OCI-LY3 (cell line): Measurements from ENCODE around the gene EFHC1.

Experiments
- H2AFZ ChIP-seq: fragments of 200-600, 300-600 bp; shearing (Covaris generic); 2 replicates; pipeline ENCODE4 v1.6.0; 2014; ENCODE audit warnings: antibody characterized with exemption, low read depth, low read length
- H3K27ac ChIP-seq: fragments of 200-600, 300-600 bp; sonication (generic); 2 replicates; pipeline ENCODE4 v1.5.1; 2014; ENCODE audit warnings: mild to moderate bottlenecking, low read length, moderate library complexity, mixed read lengths
- H3K27me3 ChIP-seq: fragments of 200-600, 300-600 bp; sonication (generic); 2 replicates; pipeline ENCODE4 v1.6.1; 2014; ENCODE audit warnings: low read depth, low read length, mixed read lengths
- H3K36me3 ChIP-seq: fragments of 200-600, 300-600 bp; sonication (generic); replicated peaks from 2 replicates; pipeline ENCODE3; 2014; ENCODE audit warnings: low read depth, low read length, mixed read lengths
- H3K4me1 ChIP-seq: fragments of 300-600, 200-600 bp; sonication (generic); 2 replicates; pipeline ENCODE4 v1.6.1; 2014; ENCODE audit warnings: low read length, mixed read lengths
- H3K4me2 ChIP-seq: fragments of 200-600, 300-600 bp; sonication (generic); 2 replicates; pipeline ENCODE4 v1.6.1; 2014; ENCODE audit warnings: low read length, mixed read lengths
- H3K4me3 ChIP-seq: fragments of 300-600, 200-600 bp; sonication (generic); 2 replicates; pipeline ENCODE4 v1.5.1; 2014; ENCODE audit warnings: antibody characterized with exemption, mild to moderate bottlenecking, low read length, moderate library complexity
- H3K79me2 ChIP-seq: fragments of 300-600, 200-600 bp; shearing (Covaris generic); 2 replicates; pipeline ENCODE4 v1.6.1; 2014; ENCODE audit warnings: mild to moderate bottlenecking, low read length, mixed read lengths
- H3K9ac ChIP-seq: fragments of 300-600, 200-600 bp; shearing (Covaris generic); 2 replicates; pipeline ENCODE4 v1.6.0; 2014; ENCODE audit warnings: mild to moderate bottlenecking, low read length, moderate library complexity
- H3K9me3 ChIP-seq: fragments of 200-600, 300-600 bp; shearing (Covaris generic); 2 replicates; pipeline ENCODE4 v1.6.1; 2014; ENCODE audit warnings: low read length, mixed read lengths; ENCODE audit not compliant: insufficient read depth
- H4K20me1 ChIP-seq: fragments of 200-600, 300-600 bp; sonication (generic); 2 replicates; pipeline ENCODE4 v1.6.1; 2016; ENCODE audit warnings: low read length, mixed read lengths; ENCODE audit not compliant: insufficient read depth
- CTCF ChIP-seq: fragments of 200-600, 300-600 bp; sonication (generic); IDR thresholded peaks from 2 replicates; pipeline ENCODE4 v1.5.1; 2014; ENCODE audit warnings: antibody characterized with exemption, low read length, low read depth
- EZH2phosphoT487 ChIP-seq: fragments of 200-600 bp; shearing (Covaris generic); IDR thresholded peaks from 2 replicates; pipeline ENCODE4 v1.6.1; 2018; ENCODE audit warnings: antibody characterized with exemption, mixed run types, low read depth

The EFHC1 gene

GRCh38 chr6:52399511-52400312 lies 20.4 kb upstream of the EFHC1 start:
- Histone ChIP-seq H3K27me3 (0 out of 2 replicates have a peak, but pooled peaks cover 4% of the 10 kb centered on the region), H3K79me2 (no peaks in the 10 kb centered on the region), H2AFZ (no peak overlapping the region), H3K27ac (no peak overlapping the region), H4K20me1 (peaks cover 6% of the 10 kb centered on the region; the same call in 1 of the 2 replicates), H3K4me3 (no peak overlapping the region), H3K4me2 (0 out of 2 replicates have a peak overlapping the region, but pooled peaks have one; percentile 2), H3K9me3 (no peaks in the 10 kb centered on the region), H3K4me1 (peaks cover 36% of the 10 kb centered on the region), H3K9ac (no peak overlapping the region), H3K36me3 (peaks cover 23% of the 10 kb centered on the region)
- TF ChIP-seq CTCF (peak; percentile 98), EZH2phosphoT487 (no peak)

GRCh38 chr6:52400313-52401041 lies 19.7 kb upstream of the EFHC1 start:
- no peaks in the 10 kb centered on the region for H3K79me2 ChIP-seq
- no peak overlapping the region for H2AFZ ChIP-seq
- H3K4me3 ChIP-seq: no peak overlapping the region
- no peak overlapping the region for H3K27ac ChIP-seq
- no peaks in the 10 kb centered on the region for H3K9me3 ChIP-seq
- peaks cover 34% of the 10 kb centered on the region for H3K4me1 ChIP-seq
- H4K20me1 ChIP-seq: peaks cover 6% of the 10 kb centered on the region; the same call in 1 of the 2 replicates
- H3K36me3 ChIP-seq: peaks cover 30% of the 10 kb centered on the region
- 0 out of 2 replicates have a peak, but pooled peaks cover 4% of the 10 kb centered on the region for H3K27me3 ChIP-seq
- no peak for TF ChIP-seq CTCF
- TF ChIP-seq EZH2phosphoT487: no peak
- H3K9ac ChIP-seq: no peak overlapping the region
- no peak overlapping the region for H3K4me2 ChIP-seq

DNA sequence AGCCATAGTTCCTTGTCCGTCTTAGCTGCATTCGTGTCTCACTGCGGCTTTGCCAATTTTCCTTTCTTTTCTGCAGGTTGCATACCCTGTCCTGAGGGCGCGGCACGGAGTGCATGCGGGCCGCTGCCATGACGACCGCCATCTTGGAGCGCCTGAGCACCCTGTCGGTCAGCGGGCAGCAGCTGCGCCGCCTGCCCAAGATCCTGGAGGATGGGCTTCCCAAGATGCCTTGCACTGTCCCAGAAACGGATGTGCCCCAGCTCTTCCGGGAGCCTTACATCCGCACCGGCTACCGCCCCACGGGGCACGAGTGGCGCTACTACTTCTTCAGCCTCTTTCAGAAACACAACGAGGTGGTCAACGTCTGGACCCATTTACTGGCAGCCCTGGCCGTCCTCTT lies 17.1 kb upstream of the EFHC1 start:
- Histone ChIP-seq H3K27ac (no peak overlapping the region), H3K36me3 (peaks cover 25% of the 10 kb centered on the region), H2AFZ (no peak overlapping the region), H3K4me1 (peaks cover 15% of the 10 kb centered on the region), H3K4me3 (no peak overlapping the region), H3K9ac (no peak overlapping the region), H3K9me3 (no peaks in the 10 kb centered on the region), H3K79me2 (no peaks in the 10 kb centered on the region), H4K20me1 (peaks cover 3% of the 10 kb centered on the region; the same call in 1 of the 2 replicates), H3K27me3 (no peaks in the 10 kb centered on the region), H3K4me2 (no peak overlapping the region)
- no peak for TF ChIP-seq CTCF
- no peak for TF ChIP-seq EZH2phosphoT487

DNA sequence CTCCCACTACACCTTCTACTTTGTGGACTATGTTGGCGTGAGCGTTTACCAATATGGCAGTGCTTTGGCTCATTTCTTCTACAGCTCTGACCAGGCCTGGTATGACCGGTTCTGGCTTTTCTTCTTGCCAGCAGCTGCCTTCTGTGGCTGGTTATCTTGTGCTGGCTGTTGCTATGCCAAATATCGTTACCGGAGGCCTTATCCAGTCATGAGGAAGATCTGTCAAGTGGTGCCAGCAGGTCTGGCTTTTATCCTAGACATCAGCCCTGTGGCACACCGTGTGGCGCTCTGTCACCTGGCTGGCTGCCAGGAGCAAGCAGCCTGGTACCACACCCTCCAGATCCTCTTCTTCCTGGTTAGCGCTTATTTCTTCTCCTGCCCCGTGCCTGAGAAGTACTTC lies 16.5 kb upstream of the EFHC1 start:
- Histone ChIP-seq H2AFZ (no peak overlapping the region), H4K20me1 (peaks cover 3% of the 10 kb centered on the region; the same call in 1 of the 2 replicates), H3K4me3 (no peak overlapping the region), H3K27me3 (no peaks in the 10 kb centered on the region), H3K27ac (no peak overlapping the region), H3K9ac (no peak overlapping the region), H3K79me2 (no peaks in the 10 kb centered on the region), H3K4me1 (peaks cover 14% of the 10 kb centered on the region), H3K9me3 (no peaks in the 10 kb centered on the region), H3K36me3 (peaks cover 25% of the 10 kb centered on the region), H3K4me2 (no peak overlapping the region)
- TF ChIP-seq EZH2phosphoT487 (no peak), CTCF (no peak)
